Vagina (tissue), 2 donors: Measurements from ENCODE around the gene TBCA.

Experiments
- POLR2A ChIP-seq, 2 donors: fragments of 450-650 bp; IDR thresholded peaks; one replicate each; pipeline ENCODE4 v1.6.1; 2017; ENCODE audit warnings: antibody characterized with exemption in 2 of 2, mild to moderate bottlenecking in 2 of 2, moderate library complexity in 2 of 2
- POLR2AphosphoS5 ChIP-seq, 2 donors: sonication (generic); formaldehyde crosslinking; IDR thresholded peaks; one replicate each; pipeline ENCODE4 v1.9.0; 2017; ENCODE audit warnings: antibody characterized with exemption in 2 of 2, mild to moderate bottlenecking in 2 of 2, low read depth in 1 of 2; ENCODE audit not compliant: insufficient read depth in 1 of 2
- TF ChIP-seq, protein P1 (sequence below), 3 experiments: fragments of 450-650 bp in 2 of 3; fragments of 200-600 bp in 1 of 3; sonication (generic) in 1 of 3; IDR thresholded peaks; one replicate each; pipeline ENCODE4 v1.5.1; 2017 to 2019; ENCODE audit warnings: antibody characterized with exemption in 3 of 3, mild to moderate bottlenecking in 2 of 3, moderate library complexity in 2 of 3

DNA sequence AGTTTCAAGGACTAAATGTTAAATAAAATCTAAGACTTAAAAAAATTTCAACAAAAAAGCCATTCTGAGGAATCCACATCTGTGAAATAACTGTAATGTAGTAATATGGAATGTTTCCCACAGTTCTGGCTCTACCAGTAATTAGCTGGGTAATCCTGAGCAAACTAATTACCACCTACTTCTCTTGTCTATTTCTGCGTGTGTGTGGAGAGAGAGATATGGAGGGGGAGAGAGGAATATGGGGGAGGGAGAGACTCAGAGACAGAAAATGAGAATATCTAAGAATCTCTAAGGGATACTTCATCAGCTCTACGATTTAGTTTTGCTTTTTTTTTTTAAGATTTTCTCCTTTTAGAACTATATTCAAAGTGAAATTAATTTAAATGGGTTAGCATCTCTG is 28.0 kb downstream of the TBCA start:
- TF ChIP-seq, protein P1, sequence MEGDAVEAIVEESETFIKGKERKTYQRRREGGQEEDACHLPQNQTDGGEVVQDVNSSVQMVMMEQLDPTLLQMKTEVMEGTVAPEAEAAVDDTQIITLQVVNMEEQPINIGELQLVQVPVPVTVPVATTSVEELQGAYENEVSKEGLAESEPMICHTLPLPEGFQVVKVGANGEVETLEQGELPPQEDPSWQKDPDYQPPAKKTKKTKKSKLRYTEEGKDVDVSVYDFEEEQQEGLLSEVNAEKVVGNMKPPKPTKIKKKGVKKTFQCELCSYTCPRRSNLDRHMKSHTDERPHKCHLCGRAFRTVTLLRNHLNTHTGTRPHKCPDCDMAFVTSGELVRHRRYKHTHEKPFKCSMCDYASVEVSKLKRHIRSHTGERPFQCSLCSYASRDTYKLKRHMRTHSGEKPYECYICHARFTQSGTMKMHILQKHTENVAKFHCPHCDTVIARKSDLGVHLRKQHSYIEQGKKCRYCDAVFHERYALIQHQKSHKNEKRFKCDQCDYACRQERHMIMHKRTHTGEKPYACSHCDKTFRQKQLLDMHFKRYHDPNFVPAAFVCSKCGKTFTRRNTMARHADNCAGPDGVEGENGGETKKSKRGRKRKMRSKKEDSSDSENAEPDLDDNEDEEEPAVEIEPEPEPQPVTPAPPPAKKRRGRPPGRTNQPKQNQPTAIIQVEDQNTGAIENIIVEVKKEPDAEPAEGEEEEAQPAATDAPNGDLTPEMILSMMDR (IDR thresholded peaks at IDR 0.05): no peak
- TF ChIP-seq POLR2A (IDR thresholded peaks at IDR 0.05) (no peak), POLR2AphosphoS5 (IDR thresholded peaks at IDR 0.05; ENCODE audit: insufficient read depth in 1 of 2, low read depth in 1 of 2) (no peak)
